Measurements from ENCODE around the gene IL1R2. TPM values are rescaled to one million over a fixed set of nuclear protein-coding genes. Genes with fewer than 3 reads are reported as not detected.

The IL1R2 gene
- total RNA-seq, 6 donors from 2014 or later, result 24.7 to 84.8 (median 60.0) TPM

DNA sequence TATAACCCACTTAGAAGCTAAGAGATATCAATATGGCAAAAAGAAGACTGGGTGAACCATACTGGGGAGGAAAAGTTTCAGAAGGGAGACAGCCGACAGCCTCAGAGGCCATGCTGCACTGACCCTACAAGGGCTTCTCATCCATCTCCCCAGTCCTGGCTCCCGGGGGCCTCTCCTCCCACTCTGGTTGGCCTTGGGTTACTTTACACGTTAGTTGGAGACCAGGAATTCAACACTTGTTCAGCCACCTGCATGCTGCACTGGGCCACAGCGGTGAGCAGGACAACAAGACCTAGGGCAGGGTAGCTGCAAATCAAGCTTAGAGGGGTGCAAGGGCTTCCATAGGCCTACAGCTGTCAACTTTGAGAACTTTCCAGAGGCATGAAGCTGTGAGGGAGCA is 28.6 kb upstream of the IL1R2 start:
- 79 to 100% methylated on average over 1 to 4 of the region's 4 CpGs for WGBS, 2 donors
- peak overlapping the region in 2 of 4 donors; percentile 86 to 93 for H3K27ac ChIP-seq
- no peak for DNase-seq
- H3K4me1 ChIP-seq, result peaks cover 12 to 35% (median 17%) of the 10 kb centered on the region in 4 donors
- no peak for ATAC-seq (ENCODE audit: low FRiP score in 2 of 2)
- H3K4me3 ChIP-seq, result no peak overlapping the region
- no peaks in the 10 kb centered on the region for H3K27me3 ChIP-seq
- H3K36me3 ChIP-seq, result no peaks in the 10 kb centered on the region
- TF ChIP-seq POLR2AphosphoS5 (IDR thresholded peaks at IDR 0.05) (no peak), EP300 (IDR thresholded peaks at IDR 0.05) (no peak), POLR2A (IDR thresholded peaks at IDR 0.05) (no peak)
- TF ChIP-seq, protein P1, sequence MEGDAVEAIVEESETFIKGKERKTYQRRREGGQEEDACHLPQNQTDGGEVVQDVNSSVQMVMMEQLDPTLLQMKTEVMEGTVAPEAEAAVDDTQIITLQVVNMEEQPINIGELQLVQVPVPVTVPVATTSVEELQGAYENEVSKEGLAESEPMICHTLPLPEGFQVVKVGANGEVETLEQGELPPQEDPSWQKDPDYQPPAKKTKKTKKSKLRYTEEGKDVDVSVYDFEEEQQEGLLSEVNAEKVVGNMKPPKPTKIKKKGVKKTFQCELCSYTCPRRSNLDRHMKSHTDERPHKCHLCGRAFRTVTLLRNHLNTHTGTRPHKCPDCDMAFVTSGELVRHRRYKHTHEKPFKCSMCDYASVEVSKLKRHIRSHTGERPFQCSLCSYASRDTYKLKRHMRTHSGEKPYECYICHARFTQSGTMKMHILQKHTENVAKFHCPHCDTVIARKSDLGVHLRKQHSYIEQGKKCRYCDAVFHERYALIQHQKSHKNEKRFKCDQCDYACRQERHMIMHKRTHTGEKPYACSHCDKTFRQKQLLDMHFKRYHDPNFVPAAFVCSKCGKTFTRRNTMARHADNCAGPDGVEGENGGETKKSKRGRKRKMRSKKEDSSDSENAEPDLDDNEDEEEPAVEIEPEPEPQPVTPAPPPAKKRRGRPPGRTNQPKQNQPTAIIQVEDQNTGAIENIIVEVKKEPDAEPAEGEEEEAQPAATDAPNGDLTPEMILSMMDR (IDR thresholded peaks at IDR 0.05), result no peak
- H3K9me3 ChIP-seq, result no peaks in the 10 kb centered on the region

DNA sequence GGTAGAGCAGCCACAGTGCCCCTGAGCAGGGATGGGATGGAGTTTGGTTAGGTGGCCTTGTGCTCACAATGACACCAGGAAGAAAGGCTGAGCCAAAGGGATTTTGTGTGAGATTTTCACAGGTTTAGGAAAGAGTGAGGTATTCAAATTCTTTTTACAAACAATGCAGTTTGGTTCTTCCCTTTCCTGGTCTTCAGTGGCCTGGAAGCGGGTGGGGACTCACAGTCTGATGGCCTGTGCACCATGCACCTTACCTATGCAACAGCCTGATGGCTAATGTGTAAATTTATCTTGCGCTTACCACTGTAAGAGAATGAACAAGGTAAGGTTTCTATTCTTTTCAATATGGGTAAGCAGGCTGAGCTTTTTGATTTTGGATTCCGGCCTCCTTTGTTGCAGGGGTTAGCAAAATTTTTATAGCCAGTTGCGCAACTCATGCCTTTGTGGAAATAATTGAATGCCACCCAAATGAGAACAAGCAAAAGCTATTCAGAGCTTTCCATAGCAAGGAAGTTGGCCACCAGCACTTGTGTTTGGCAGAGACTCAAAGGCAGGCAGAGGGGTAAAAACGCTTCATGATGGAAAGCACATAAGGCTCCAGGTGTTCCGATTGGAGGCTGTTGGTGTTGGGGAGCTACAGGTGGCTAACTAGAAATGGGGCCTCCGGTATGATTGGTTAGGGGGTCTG is 23.8 kb upstream of the IL1R2 start:
- TF ChIP-seq POLR2AphosphoS5 (IDR thresholded peaks at IDR 0.05) (no peak), EP300 (IDR thresholded peaks at IDR 0.05) (no peak), POLR2A (IDR thresholded peaks at IDR 0.05) (no peak)
- TF ChIP-seq, protein P1 (IDR thresholded peaks at IDR 0.05), result no peak
- Histone ChIP-seq H3K27ac (peak overlapping the region in 2 of 4 donors; percentile 45 to 46), H3K27me3 (no peaks in the 10 kb centered on the region), H3K9me3 (no peaks in the 10 kb centered on the region), H3K4me3 (no peak overlapping the region), H3K4me1 (peaks cover 8 to 15% (median 12%) of the 10 kb centered on the region in 4 donors), H3K36me3 (no peaks in the 10 kb centered on the region)
- 61 to 65% methylated on average over 7 of the region's 7 CpGs for WGBS, 2 donors
- DNase-seq, result no peak
- no peak for ATAC-seq (ENCODE audit: low FRiP score in 2 of 2)

DNA sequence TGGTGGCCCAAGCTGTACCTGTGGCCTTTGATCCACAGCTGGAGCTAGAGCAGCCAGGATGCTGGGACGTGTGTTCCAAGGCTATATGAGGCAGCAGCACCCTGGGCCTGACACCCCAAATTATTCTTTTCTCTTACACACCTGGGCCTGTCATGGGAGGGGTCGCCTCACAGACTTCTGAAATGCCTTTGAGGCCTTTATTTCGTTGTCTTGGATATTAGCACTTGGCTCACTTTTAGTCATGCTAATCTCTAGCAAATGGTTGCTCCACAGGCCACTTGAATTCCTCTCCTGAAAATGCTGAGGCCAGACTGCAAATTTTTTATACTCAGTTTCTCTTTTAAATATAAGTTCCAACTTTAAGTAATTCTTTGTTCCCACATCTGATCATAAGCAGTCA is 22.0 kb upstream of the IL1R2 start:
- Histone ChIP-seq H3K27me3 (no peaks in the 10 kb centered on the region), H3K4me3 (no peak overlapping the region), H3K4me1 (peaks cover 8 to 15% (median 12%) of the 10 kb centered on the region in 4 donors), H3K27ac (no peak overlapping the region), H3K36me3 (no peaks in the 10 kb centered on the region), H3K9me3 (no peaks in the 10 kb centered on the region)
- no peak for DNase-seq
- WGBS, 2 donors, result 77 to 85% methylated on average over 2 to 3 of the region's 3 CpGs
- ATAC-seq (ENCODE audit: low FRiP score in 2 of 2), result no peak
- TF ChIP-seq, protein P1 (IDR thresholded peaks at IDR 0.05), result no peak
- no peak for TF ChIP-seq EP300 (IDR thresholded peaks at IDR 0.05)
- TF ChIP-seq POLR2A (IDR thresholded peaks at IDR 0.05), result no peak
- TF ChIP-seq POLR2AphosphoS5 (IDR thresholded peaks at IDR 0.05), result no peak

DNA sequence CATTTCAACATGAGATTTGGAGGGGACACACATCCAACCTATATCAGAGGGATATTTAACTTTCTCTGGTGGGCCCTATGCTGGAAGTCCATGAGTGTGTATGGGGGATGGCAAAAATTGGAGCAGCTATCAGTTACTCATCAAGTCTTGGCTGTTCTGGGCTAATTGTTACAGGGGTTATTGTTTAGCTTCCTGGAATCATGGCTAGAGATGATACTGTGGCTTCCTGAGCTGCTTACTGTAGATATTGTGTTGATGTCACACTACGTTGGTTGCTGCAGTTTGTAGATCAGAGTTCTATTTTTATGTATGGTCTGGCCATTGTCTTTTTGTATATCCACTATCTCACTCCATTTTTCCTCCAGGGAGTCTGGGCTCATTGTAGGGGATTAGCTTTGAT is 20.9 kb upstream of the IL1R2 start:
- H3K27ac ChIP-seq, result no peak overlapping the region
- TF ChIP-seq POLR2AphosphoS5 (IDR thresholded peaks at IDR 0.05), result no peak
- no peak for TF ChIP-seq EP300 (IDR thresholded peaks at IDR 0.05)
- TF ChIP-seq, protein P1 (IDR thresholded peaks at IDR 0.05), result no peak
- no peak for TF ChIP-seq POLR2A (IDR thresholded peaks at IDR 0.05)

DNA sequence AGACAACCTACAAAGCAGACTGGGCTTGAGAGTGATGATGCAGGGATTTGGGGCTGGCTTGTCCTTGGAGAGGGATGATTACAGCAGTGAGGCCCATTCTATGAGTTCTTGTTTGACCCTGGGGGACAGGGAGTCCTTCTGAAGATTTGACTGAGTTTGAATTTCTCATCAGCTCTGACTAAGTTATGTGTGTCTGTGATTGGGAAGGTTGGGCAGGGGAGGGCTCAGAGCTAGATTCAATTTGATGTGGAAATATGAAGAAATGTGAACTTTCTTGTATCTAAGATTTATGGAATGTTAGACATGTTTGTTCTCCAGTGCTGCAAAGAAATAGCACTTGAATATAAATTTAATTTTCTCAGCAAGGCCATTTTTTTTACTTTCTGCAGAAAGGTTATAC is 19.9 kb upstream of the IL1R2 start:
- ATAC-seq (ENCODE audit: low FRiP score in 2 of 2) (no peak), DNase-seq (no peak)
- Histone ChIP-seq H3K9me3 (no peaks in the 10 kb centered on the region), H3K4me1 (peaks cover 8 to 15% (median 12%) of the 10 kb centered on the region in 4 donors), H3K27ac (peak overlapping the region in 2 of 4 donors; percentile 53 to 61), H3K36me3 (no peaks in the 10 kb centered on the region), H3K27me3 (no peaks in the 10 kb centered on the region), H3K4me3 (no peak overlapping the region)
- TF ChIP-seq POLR2AphosphoS5 (IDR thresholded peaks at IDR 0.05) (no peak), POLR2A (IDR thresholded peaks at IDR 0.05) (no peak), EP300 (IDR thresholded peaks at IDR 0.05) (no peak)
- TF ChIP-seq, protein P1 (IDR thresholded peaks at IDR 0.05), result no peak

More for the DNA sequence above, 20.9 kb upstream of the IL1R2 start:
- ATAC-seq (ENCODE audit: low FRiP score in 2 of 2) (no peak), DNase-seq (no peak)
- WGBS, 2 donors, result 67 to 73% methylated on average over 1 of the region's 1 CpG
- no peaks in the 10 kb centered on the region for H3K36me3 ChIP-seq
- H3K4me1 ChIP-seq, result peaks cover 8 to 15% (median 12%) of the 10 kb centered on the region in 4 donors
- H3K27me3 ChIP-seq, result no peaks in the 10 kb centered on the region
- no peak overlapping the region for H3K4me3 ChIP-seq
- no peaks in the 10 kb centered on the region for H3K9me3 ChIP-seq
